Gastroesophageal sphincter (tissue), 4 donors: Measurements from ENCODE around the gene STRIP2. TPM values are rescaled to one million over a fixed set of nuclear protein-coding genes. Genes with fewer than 3 reads are reported as not detected.

ENCODE experiments used
- ATAC-seq: fragments of 150-250 bp; one replicate; pipeline ENCODE4 v1.9.1; 2016; ENCODE audit warnings: mild to moderate bottlenecking, moderate library complexity
- H3K27ac ChIP-seq, 4 donors: fragments of 200-600 bp; sonication (generic) in 3 of 4; 1 replicate in 3 of 4; 2 replicates in 1 of 4; pipeline ENCODE4 v1.5.1; 2016 to 2019
- H3K27me3 ChIP-seq: fragments of 200-600 bp; sonication (generic); one replicate; pipeline ENCODE4 v1.5.1; 2019
- H3K36me3 ChIP-seq, 2 donors: fragments of 200-600 bp; sonication (generic); one replicate each; pipeline ENCODE4 v1.5.1; 2019; ENCODE audit warnings: control low read depth in 1 of 2
- H3K4me1 ChIP-seq, 3 donors: fragments of 200-600 bp; sonication (generic); 1 replicate in 2 of 3; 2 replicates in 1 of 3; pipeline ENCODE4 v1.5.1; 2016 to 2019; ENCODE audit warnings: control low read depth in 2 of 3
- H3K4me3 ChIP-seq, 2 donors: fragments of 200-600 bp; sonication (generic); one replicate each; pipeline ENCODE4 v1.5.1; 2019; ENCODE audit warnings: mild to moderate bottlenecking in 1 of 2, moderate library complexity in 1 of 2
- H3K9me3 ChIP-seq, 3 donors: fragments of 200-600 bp; sonication (generic); one replicate each; pipeline ENCODE4 v1.5.1; 2017 to 2019; ENCODE audit warnings: control low read depth in 2 of 3
- EP300 ChIP-seq: sonication (generic); formaldehyde crosslinking; IDR thresholded peaks from one replicate; pipeline ENCODE4 v1.6.1; 2017; ENCODE audit warnings: antibody characterized with exemption, mild to moderate bottlenecking
- POLR2A ChIP-seq, 2 donors: fragments of 450-650 bp; IDR thresholded peaks; one replicate each; pipeline ENCODE4 v1.6.1; 2017; ENCODE audit warnings: antibody characterized with exemption in 2 of 2, mild to moderate bottlenecking in 2 of 2, moderate library complexity in 1 of 2
- POLR2AphosphoS5 ChIP-seq: sonication (generic); formaldehyde crosslinking; IDR thresholded peaks from one replicate; pipeline ENCODE4 v1.6.1; 2017; ENCODE audit warnings: antibody characterized with exemption
- WGBS, 2 donors: methylation state at CpG; one replicate each; pipeline ENCODE4 v1.1.5; 2018; ENCODE audit warnings: low coverage in 1 of 2; 5-methylcytosine and 5-hydroxymethylcytosine counted together
- total RNA-seq, 4 donors: library from RNA; depleted of rRNA; stranded (reverse); fragments of >200 nt; gene quantifications; one replicate each; pipeline ENCODE4 v1.1.0, GENCODE V29; 2016
- TF ChIP-seq, protein P1 (sequence below), 4 experiments: fragments of 200-600 bp in 2 of 4; fragments of 450-650 bp in 2 of 4; sonication (generic) in 1 of 4; IDR thresholded peaks; one replicate each; pipeline ENCODE4 v1.5.1; 2017 to 2019; ENCODE audit warnings: antibody characterized with exemption in 4 of 4, mild to moderate bottlenecking in 2 of 4, moderate library complexity in 2 of 4

The STRIP2 gene
- total RNA-seq, 4 donors from 2014 or later: 1.2 to 2.6 (median 1.9) TPM

DNA sequence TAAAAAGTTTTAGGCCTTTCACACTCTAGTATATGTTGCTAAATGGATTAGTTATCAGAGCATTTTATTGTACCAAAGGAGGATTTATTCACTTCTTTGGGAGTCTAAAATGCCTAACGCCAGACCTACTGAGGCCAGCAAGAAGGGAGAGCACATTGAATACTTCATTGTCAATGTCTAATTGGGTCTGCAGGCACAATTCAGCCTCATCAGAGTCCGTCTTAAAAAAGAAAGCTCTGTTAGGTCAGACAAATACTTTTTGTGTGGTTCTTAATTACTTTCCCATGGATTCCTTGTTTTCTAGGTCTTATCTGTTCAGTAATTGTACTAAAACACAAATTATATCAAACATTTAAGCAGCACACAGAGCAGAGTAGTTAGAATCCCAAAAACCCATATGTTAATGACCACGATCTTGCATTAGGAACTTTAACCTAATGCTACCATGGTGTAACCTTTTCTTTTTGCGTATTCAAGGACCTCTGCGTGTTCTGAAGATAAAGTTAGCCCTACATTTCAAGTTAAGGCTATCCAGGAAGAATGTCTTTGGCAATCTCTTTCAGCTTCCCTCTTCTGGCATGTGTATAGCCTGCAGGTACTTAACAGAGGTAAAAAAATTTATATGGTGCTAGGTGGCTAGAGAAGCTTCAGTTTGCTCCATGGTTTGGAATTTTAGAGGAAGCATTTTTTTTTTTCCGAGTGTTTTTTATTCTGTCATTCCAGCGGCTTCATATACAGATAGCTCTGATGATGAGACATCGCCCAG, 45.7 kb upstream of the STRIP2 start:
- peaks cover 0 to 7% (median 0%) of the 10 kb centered on the region in 3 donors for H3K4me1 ChIP-seq
- H3K27ac ChIP-seq: no peak overlapping the region
- H3K36me3 ChIP-seq: peaks cover 0 to 18% of the 10 kb centered on the region in 2 donors
- 87 to 89% methylated on average over 8 of the region's 8 CpGs for WGBS, 2 donors
- TF ChIP-seq EP300 (no peak), POLR2A (IDR thresholded peaks at IDR 0.05) (no peak), POLR2AphosphoS5 (no peak)
- TF ChIP-seq, protein P1, sequence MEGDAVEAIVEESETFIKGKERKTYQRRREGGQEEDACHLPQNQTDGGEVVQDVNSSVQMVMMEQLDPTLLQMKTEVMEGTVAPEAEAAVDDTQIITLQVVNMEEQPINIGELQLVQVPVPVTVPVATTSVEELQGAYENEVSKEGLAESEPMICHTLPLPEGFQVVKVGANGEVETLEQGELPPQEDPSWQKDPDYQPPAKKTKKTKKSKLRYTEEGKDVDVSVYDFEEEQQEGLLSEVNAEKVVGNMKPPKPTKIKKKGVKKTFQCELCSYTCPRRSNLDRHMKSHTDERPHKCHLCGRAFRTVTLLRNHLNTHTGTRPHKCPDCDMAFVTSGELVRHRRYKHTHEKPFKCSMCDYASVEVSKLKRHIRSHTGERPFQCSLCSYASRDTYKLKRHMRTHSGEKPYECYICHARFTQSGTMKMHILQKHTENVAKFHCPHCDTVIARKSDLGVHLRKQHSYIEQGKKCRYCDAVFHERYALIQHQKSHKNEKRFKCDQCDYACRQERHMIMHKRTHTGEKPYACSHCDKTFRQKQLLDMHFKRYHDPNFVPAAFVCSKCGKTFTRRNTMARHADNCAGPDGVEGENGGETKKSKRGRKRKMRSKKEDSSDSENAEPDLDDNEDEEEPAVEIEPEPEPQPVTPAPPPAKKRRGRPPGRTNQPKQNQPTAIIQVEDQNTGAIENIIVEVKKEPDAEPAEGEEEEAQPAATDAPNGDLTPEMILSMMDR (IDR thresholded peaks at IDR 0.05): no peak
- H3K9me3 ChIP-seq: no peaks in the 10 kb centered on the region
- H3K27me3 ChIP-seq: no peaks in the 10 kb centered on the region
- H3K4me3 ChIP-seq: no peak overlapping the region
- ATAC-seq: no peak

DNA sequence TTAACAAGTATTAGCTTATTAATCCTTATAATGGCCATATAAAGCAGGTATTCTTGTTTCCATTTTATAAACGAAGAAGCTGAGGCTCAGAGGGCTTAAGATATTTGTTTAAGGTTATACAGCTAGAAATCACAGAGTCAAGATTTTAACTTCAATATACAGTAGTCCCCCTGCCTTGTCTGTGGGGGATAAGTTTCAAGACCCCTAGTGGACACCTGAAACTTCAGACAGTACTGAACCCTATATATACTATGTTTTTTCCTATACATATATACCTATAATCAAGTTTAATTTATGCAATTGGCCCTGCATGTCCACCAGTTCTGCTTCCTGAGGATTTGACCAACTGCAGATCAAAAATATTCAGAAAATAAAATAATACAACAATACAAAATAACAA, 44.4 kb upstream of the STRIP2 start:
- Histone ChIP-seq H3K36me3 (peaks cover 0 to 18% of the 10 kb centered on the region in 2 donors), H3K4me3 (no peak overlapping the region), H3K27me3 (no peaks in the 10 kb centered on the region), H3K9me3 (no peaks in the 10 kb centered on the region), H3K4me1 (peaks cover 0 to 8% (median 0%) of the 10 kb centered on the region in 3 donors), H3K27ac (no peak overlapping the region)
- no peak for ATAC-seq
- WGBS, 2 donors: 33 to 50% methylated on average over 1 of the region's 1 CpG
- TF ChIP-seq POLR2A (IDR thresholded peaks at IDR 0.05): no peak
- TF ChIP-seq POLR2AphosphoS5: no peak
- TF ChIP-seq, protein P1 (IDR thresholded peaks at IDR 0.05): no peak
- no peak for TF ChIP-seq EP300

DNA sequence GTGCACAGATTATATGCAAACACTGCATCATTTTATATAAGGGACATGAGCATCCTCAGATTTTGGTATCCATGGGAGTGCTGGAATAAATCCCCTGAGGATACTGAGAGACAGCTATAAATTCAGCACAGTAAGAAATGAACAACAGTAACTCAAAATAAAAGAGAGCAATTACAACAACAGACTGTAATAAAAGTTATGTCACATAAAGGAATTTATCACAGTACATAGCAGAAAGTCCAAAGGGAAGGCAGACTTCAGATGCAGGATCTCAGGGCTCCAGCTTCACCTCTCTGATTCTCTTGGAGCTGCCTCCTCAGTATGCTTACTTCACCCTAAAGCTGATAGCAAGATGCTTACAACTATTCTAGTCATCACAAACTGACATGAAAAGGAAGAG, 43.9 kb upstream of the STRIP2 start:
- TF ChIP-seq POLR2AphosphoS5 (no peak), POLR2A (IDR thresholded peaks at IDR 0.05) (no peak), EP300 (no peak)
- TF ChIP-seq, protein P1 (IDR thresholded peaks at IDR 0.05): no peak
- Histone ChIP-seq H3K4me3 (no peak overlapping the region), H3K27ac (no peak overlapping the region), H3K27me3 (no peaks in the 10 kb centered on the region), H3K36me3 (peaks cover 0 to 18% of the 10 kb centered on the region in 2 donors), H3K9me3 (no peaks in the 10 kb centered on the region), H3K4me1 (peaks cover 0 to 13% (median 0%) of the 10 kb centered on the region in 3 donors)
- no peak for ATAC-seq

DNA sequence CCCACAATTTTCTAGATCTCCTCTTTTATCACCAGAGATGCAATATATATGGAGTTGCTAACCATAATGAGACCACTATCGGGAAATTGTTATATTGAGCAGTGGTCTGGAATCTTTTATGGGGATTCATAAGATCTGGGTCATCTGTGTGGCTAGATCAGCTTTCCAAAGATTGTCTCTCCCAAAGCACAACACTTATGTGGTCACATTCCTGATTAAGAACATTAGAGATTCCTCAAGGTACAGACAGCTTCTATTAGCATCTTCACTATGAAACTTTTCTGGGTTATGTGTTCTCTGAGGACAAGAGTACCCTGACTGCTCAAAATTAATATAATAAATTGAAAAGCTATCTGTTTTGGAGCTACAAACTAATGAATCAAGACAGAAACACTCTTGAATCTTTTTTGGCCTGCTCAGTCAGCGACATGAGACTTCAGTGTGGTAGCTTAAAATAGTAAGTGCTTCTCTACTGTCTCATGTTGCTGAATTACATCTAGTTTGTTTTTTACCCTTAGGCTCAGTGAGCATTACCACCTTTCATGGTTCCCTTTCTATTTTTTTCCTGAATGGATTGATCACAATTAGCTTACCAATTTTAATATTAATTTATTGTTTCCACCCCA, 42.6 kb upstream of the STRIP2 start:
- H3K4me3 ChIP-seq: no peak overlapping the region
- peaks cover 0 to 13% (median 0%) of the 10 kb centered on the region in 3 donors for H3K4me1 ChIP-seq
- H3K36me3 ChIP-seq: peaks cover 0 to 18% of the 10 kb centered on the region in 2 donors
- no peaks in the 10 kb centered on the region for H3K27me3 ChIP-seq
- WGBS, 2 donors: 72 to 86% methylated on average over 1 to 2 of the region's 2 CpGs
- H3K27ac ChIP-seq: peak overlapping the region in 1 of 4 donors; percentile 10
- H3K9me3 ChIP-seq: no peaks in the 10 kb centered on the region
- no peak for ATAC-seq
- TF ChIP-seq EP300 (no peak), POLR2AphosphoS5 (no peak), POLR2A (IDR thresholded peaks at IDR 0.05) (no peak)

- Histone ChIP-seq H3K9me3 (no peaks in the 10 kb centered on the region), H3K27ac (no peak overlapping the region), H3K27me3 (no peaks in the 10 kb centered on the region), H3K4me3 (no peak overlapping the region), H3K36me3 (peaks cover 0 to 33% of the 10 kb centered on the region in 2 donors), H3K4me1 (peaks cover 0 to 13% (median 0%) of the 10 kb centered on the region in 3 donors)
- WGBS, 2 donors: 100% methylated on average over 2 of the region's 2 CpGs
- TF ChIP-seq EP300 (no peak), POLR2AphosphoS5 (no peak), POLR2A (IDR thresholded peaks at IDR 0.05) (no peak)
- TF ChIP-seq, protein P1 (IDR thresholded peaks at IDR 0.05): no peak
- no peak for ATAC-seq
Observed at GRCh38 chr7:129393255-129393654, 41.0 kb upstream of the STRIP2 start.
